ENCODE measurements around the gene CD3D. TPM values are rescaled to one million over a fixed set of nuclear protein-coding genes. Genes with fewer than 3 reads are reported as not detected.

Gene CD3D
- total and polyA plus RNA-seq, 12 donors: 0.31 to 6.3 (median 0.97) TPM; not detected in 6

DNA sequence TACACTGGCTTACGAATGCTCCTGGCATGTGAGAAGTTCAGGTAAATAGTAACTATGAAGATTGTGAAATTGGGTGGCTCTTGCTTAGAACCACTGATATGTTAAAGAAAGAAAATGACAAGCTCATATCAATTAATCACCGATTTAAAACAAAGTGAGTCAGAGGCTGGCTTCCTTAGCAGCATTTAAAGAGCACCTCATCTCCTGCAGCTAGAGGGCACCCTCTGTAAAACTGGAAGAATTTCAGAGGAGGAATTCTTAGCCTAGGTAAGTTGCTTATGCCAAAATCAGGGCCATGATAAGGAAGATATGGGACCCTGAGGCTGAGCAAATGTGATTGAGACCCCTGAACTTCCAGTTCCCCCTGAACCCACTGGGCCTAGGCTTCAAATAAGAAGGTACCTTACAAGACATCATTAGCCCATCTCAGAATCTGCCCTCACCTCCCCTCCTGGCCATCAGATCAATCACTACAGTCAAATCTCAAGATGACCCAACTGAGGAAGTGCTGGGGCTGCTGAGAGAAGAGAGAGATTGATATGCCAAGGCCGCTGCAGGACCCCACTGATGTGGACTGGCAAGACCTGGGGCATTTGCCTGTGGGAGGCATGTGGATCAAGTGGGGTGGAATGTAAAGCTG, 46.6 kb downstream of the CD3D start:
- no peak overlapping the region for H3K4me3 ChIP-seq
- ATAC-seq: peak in 1 of 8 donors; percentile 29
- H3K27me3 ChIP-seq: peaks cover 0 to 6% (median 0%) of the 10 kb centered on the region in 7 donors
- WGBS, 2 donors: 54 to 74% methylated on average over 3 of the region's 3 CpGs
- intact Hi-C loops (cut with DNase I): loop anchor here in 6 of 10 donors (5.0 to 10.0 kb wide), 5 partner anchors 51 to 191 kb away; partner anchors contain the start of gene UBE4A (in 1 of the 6)
- no peaks in the 10 kb centered on the region for H3K36me3 ChIP-seq
- no peaks in the 10 kb centered on the region for H3K9me3 ChIP-seq
- no peak for DNase-seq
- H3K4me1 ChIP-seq: no peaks in the 10 kb centered on the region
- TF ChIP-seq, protein P1, sequence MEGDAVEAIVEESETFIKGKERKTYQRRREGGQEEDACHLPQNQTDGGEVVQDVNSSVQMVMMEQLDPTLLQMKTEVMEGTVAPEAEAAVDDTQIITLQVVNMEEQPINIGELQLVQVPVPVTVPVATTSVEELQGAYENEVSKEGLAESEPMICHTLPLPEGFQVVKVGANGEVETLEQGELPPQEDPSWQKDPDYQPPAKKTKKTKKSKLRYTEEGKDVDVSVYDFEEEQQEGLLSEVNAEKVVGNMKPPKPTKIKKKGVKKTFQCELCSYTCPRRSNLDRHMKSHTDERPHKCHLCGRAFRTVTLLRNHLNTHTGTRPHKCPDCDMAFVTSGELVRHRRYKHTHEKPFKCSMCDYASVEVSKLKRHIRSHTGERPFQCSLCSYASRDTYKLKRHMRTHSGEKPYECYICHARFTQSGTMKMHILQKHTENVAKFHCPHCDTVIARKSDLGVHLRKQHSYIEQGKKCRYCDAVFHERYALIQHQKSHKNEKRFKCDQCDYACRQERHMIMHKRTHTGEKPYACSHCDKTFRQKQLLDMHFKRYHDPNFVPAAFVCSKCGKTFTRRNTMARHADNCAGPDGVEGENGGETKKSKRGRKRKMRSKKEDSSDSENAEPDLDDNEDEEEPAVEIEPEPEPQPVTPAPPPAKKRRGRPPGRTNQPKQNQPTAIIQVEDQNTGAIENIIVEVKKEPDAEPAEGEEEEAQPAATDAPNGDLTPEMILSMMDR (IDR thresholded peaks at IDR 0.05): peak in 8 of 9 donors; percentile 10 to 68 (median 59)
- no peak overlapping the region for H3K27ac ChIP-seq

DNA sequence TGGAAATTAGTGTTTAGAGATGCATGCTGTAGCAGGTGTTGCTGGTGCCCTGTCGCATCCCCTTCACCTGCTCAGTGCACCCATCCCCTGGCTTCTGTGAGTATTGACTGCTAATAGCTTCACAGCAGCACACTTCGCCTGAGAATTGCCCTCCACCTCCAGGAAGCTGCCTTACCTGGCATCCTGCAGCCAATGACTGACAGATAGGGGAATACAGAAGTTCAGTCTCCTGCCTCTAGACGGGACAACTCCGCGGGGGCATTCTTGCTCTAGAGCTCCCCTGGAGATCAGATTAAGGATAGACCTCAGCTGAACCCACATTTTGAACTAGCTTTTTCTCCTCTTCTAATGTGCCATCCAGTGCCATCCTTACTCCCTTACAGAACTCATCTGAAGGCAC, 47.3 kb downstream of the CD3D start:
- ATAC-seq: no peak
- Histone ChIP-seq H3K4me1 (no peaks in the 10 kb centered on the region), H3K36me3 (no peaks in the 10 kb centered on the region), H3K9me3 (no peaks in the 10 kb centered on the region), H3K27ac (no peak overlapping the region), H3K27me3 (peaks cover 0 to 6% (median 0%) of the 10 kb centered on the region in 7 donors), H3K4me3 (no peak overlapping the region)
- DNase-seq: no peak
- 54 to 68% methylated on average over 5 of the region's 5 CpGs for WGBS, 2 donors
- intact Hi-C loops (cut with DNase I): loop anchor here in 6 of 10 donors (5.0 to 10.0 kb wide), 5 partner anchors 52 to 192 kb away; partner anchors contain the start of gene UBE4A (in 1 of the 6)
- TF ChIP-seq, protein P1 (IDR thresholded peaks at IDR 0.05): no peak

DNA sequence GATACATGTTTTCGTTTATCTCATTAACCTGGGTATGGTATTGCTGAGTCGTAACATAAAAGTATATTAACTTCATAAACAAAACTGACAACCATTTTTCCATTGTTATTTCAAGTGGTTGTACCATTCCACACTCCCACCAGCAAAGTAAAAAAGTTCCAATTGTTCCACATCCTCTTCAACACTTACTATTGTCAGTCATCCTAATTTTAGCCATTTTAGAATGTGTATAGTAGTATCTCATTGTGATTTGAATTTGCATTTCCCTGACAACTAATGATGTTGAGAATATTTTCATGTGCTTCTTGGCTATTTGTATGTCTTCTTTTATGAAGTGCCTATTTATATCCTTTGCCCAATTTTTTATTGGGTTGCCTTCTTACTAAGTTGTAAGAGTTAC, 48.5 kb downstream of the CD3D start:
- H3K4me3 ChIP-seq: no peak overlapping the region
- no peaks in the 10 kb centered on the region for H3K9me3 ChIP-seq
- WGBS, 2 donors: 89% methylated on average over 2 of the region's 2 CpGs
- no peaks in the 10 kb centered on the region for H3K4me1 ChIP-seq
- peaks cover 0 to 6% (median 0%) of the 10 kb centered on the region in 7 donors for H3K27me3 ChIP-seq
- intact Hi-C loops (cut with DNase I): loop anchor here in 7 of 10 donors (5.0 to 10.0 kb wide), 5 partner anchors 58 to 191 kb away; partner anchors contain the start of gene UBE4A (in 1 of the 7)
- DNase-seq: no peak
- no peaks in the 10 kb centered on the region for H3K36me3 ChIP-seq
- TF ChIP-seq, protein P1 (IDR thresholded peaks at IDR 0.05): no peak
- no peak overlapping the region for H3K27ac ChIP-seq
- ATAC-seq: no peak

DNA sequence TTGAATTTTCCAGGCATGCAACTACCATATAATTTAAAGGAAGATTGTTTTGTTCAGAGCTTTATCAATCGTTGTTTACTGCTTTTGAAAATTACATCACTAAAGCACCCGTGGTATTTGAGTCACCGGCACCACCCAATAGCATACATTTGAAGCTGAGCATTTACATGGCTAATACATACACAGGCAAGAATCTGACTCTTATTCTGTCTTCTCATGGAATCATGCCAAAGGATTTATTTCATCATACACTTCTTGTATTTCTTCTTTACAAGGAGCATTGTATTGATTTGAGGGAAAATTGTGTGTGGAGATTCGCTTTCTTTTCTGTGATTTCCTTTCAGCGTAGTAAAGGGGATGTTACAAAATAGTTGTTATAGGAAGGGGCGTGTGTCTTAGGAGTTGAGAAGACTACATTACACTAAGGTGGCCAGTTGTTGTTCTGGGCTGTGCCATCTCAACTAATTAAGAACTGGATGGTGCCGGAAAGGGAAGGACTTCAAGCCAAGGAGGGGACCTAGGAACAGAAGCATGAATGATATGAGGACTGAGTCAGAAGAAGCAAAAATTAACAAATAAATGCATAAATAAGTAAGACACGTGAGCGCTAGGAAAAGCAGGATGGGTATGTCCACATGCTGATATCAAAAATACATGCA, 50.9 kb downstream of the CD3D start:
- WGBS, 2 donors: 73 to 81% methylated on average over 9 of the region's 9 CpGs
- Histone ChIP-seq H3K4me3 (peak overlapping the region in 1 of 10 donors; percentile 8), H3K9me3 (no peaks in the 10 kb centered on the region), H3K27me3 (peaks cover 0 to 6% (median 0%) of the 10 kb centered on the region in 7 donors), H3K27ac (no peak overlapping the region), H3K36me3 (no peaks in the 10 kb centered on the region), H3K4me1 (no peaks in the 10 kb centered on the region)
- DNase-seq (no peak), ATAC-seq (no peak)
- intact Hi-C loops (cut with DNase I): loop anchor here (1.0 to 10.0 kb wide), 9 partner anchors 61 to 193 kb away; partner anchors contain the start of gene UBE4A (in 1 of the 10)
- TF ChIP-seq, protein P1 (IDR thresholded peaks at IDR 0.05): no peak
